A549 (cell line): ENCODE results near the gene PDE1C. TPM values are rescaled to one million over a fixed set of nuclear protein-coding genes. Genes with fewer than 3 reads are reported as not detected.
A peak's percentile ranks its signal among the peaks of the same experiment; 100 is the strongest.

Experiments used
- ATAC-seq, 2 experiments: fragments of 200-7000 bp in 1 of 2; fragments of >200 bp in 1 of 2; cut with Nextera tagmentation in 1 of 2; cut with Tn5 transposase in 1 of 2; 3 replicates each; pipeline versions ENCODE4 v1.8.0 to v1.9.1; 2018 to 2020; ENCODE audit warnings: mild to moderate bottlenecking in 1 of 2, moderate library complexity in 1 of 2
- CTCF ChIA-PET: fragments of 300-600 bp; sonication (Branson Sonifier 250); formaldehyde crosslinking; extraction: SDS; loops from one replicate; lab custom pipeline; 2021; ENCODE audit warnings: antibody characterized with exemption, inconsistent platforms; lab: Yijun Ruan, JAX
- POLR2A ChIA-PET: fragments of 350-600 bp; formaldehyde crosslinking; extraction: SDS; loops from one replicate; lab custom pipeline; 2021; ENCODE audit warnings: antibody characterized with exemption, inconsistent platforms; lab: Yijun Ruan, JAX
- DNase-seq, 2 experiments: peaks; one replicate each; pipeline versions ENCODE4 v3.0.0 to v3.0.0-alpha.2; 2011 to 2016; ENCODE audit warnings: low read depth in 1 of 2, low spot score in 1 of 2
- FAIRE-seq: peaks from 2 replicates; lab custom pipeline; 2011; peaks lifted over from hg19 to GRCh38; lab: Jason Lieb, UNC
- H3K27ac ChIP-seq, 2 experiments: fragments of >200 bp; sonication (Bioruptor Twin); formaldehyde crosslinking; 3 replicates each; pipeline ENCODE4 v1.5.1; 2016 to 2017
- H3K4me1 ChIP-seq: fragments of >200 bp; sonication (Bioruptor Twin); formaldehyde crosslinking; 3 replicates; pipeline ENCODE4 v1.6.1; 2016
- H3K4me2 ChIP-seq: fragments of >200 bp; sonication (Bioruptor Twin); formaldehyde crosslinking; 3 replicates; pipeline ENCODE4 v1.6.1; 2016
- H3K4me3 ChIP-seq: fragments of >200 bp; sonication (Bioruptor Twin); formaldehyde crosslinking; 3 replicates; pipeline ENCODE4 v1.5.1; 2016
- H3K9me3 ChIP-seq: fragments of >200 bp; sonication (Bioruptor Twin); formaldehyde crosslinking; 3 replicates; pipeline ENCODE4 v1.6.1; 2016
- CBX8 ChIP-seq: fragments of 200-600 bp; sonication (generic); IDR thresholded peaks from 2 replicates; pipeline ENCODE4 v1.6.1; 2016
- CHD2 ChIP-seq: fragments of 150-350 bp; IDR thresholded peaks from 2 replicates; pipeline ENCODE4 v1.6.1; 2014; ENCODE audit warnings: low read length; ENCODE audit not compliant: partially characterized antibody
- E2F6 ChIP-seq: IDR thresholded peaks from 2 replicates; pipeline ENCODE4 v1.6.1; 2012; ENCODE audit warnings: low read depth, borderline replicate concordance
- GATA3 ChIP-seq: IDR thresholded peaks from 2 replicates; pipeline ENCODE4 v1.6.1; 2012; ENCODE audit warnings: borderline replicate concordance
- HDAC2 ChIP-seq: fragments of 200-600 bp; sonication (generic); IDR thresholded peaks from 2 replicates; pipeline ENCODE4 v1.6.1; 2016
- HOXB13 ChIP-seq: fragments of 250-450 bp; sonication (Bioruptor Pico); IDR thresholded peaks from 2 replicates; pipeline ENCODE4 v1.5.0; 2020; ENCODE audit warnings: low read depth, mild to moderate bottlenecking, moderate library complexity
- HOXB5 ChIP-seq: fragments of 250-450 bp; sonication (Bioruptor Pico); IDR thresholded peaks from 2 replicates; pipeline ENCODE4 v1.5.0; 2020; ENCODE audit warnings: mild to moderate bottlenecking, moderate library complexity
- JUNB ChIP-seq: fragments of >200 bp; sonication (Bioruptor Twin); formaldehyde crosslinking; IDR thresholded peaks from 2 replicates; pipeline ENCODE4 v1.6.1; 2016
- MAFK ChIP-seq: fragments of 450-650 bp; IDR thresholded peaks from 2 replicates; pipeline ENCODE4 v1.6.1; 2014; ENCODE audit not compliant: partially characterized antibody
- NPAS2 ChIP-seq: fragments of 250-450 bp; sonication (Bioruptor Pico); IDR thresholded peaks from 2 replicates; pipeline ENCODE4 v1.8.0; 2022; ENCODE audit warnings: mild to moderate bottlenecking, moderate library complexity, borderline replicate concordance
- RAD21 ChIP-seq, 2 experiments: fragments of >200 bp in 1 of 2; sonication (Bioruptor Twin) in 1 of 2; formaldehyde crosslinking in 1 of 2; IDR thresholded peaks in 1 of 2; conservative IDR thresholded peaks in 1 of 2; 2 replicates in 1 of 2; 3 replicates in 1 of 2; pipeline ENCODE4 v1.6.1; 2012 to 2018; ENCODE audit warnings: inconsistent platforms in 1 of 2
- RARB ChIP-seq: fragments of 250-450 bp; sonication (Bioruptor Pico); IDR thresholded peaks from 2 replicates; pipeline ENCODE4 v1.8.0; 2021; ENCODE audit warnings: mild to moderate bottlenecking, moderate library complexity
- TP53 ChIP-seq: fragments of 250-450 bp; sonication (Bioruptor Pico); IDR thresholded peaks from 2 replicates; pipeline ENCODE4 v1.5.0; 2021; ENCODE audit warnings: mild to moderate bottlenecking, moderate library complexity
- ZSCAN20 ChIP-seq: fragments of 250-450 bp; sonication (Bioruptor Pico); IDR thresholded peaks from 2 replicates; pipeline ENCODE4 v1.8.0; 2022; ENCODE audit warnings: mild to moderate bottlenecking, moderate library complexity
- WGBS: methylation state at CpG from one replicate; pipeline ENCODE4 v1.1.6; 2017; ENCODE audit errors: missing lambda C conversion rate; 5-methylcytosine and 5-hydroxymethylcytosine counted together
- polyA plus RNA-seq, 4 experiments: library from polyadenylated mRNA; depleted of rRNA in 3 of 4; stranded (reverse); fragments of >200 nt; fragmentation: RNase III in 1 of 4; extraction: RNeasy Plus Mini Kit Qiagen cat#74134 plus additional on column Dnase treatment in 1 of 4; gene quantifications; 2 replicates in 3 of 4; 3 replicates in 1 of 4; pipeline ENCODE4 v1.2.3, GENCODE V29; 2011 to 2017
- TF ChIP-seq, protein P1 (sequence below): fragments of 200-600 bp; sonication (generic); IDR thresholded peaks from 2 replicates; pipeline ENCODE4 v1.6.1; 2016; ENCODE audit warnings: antibody characterized with exemption, mild to moderate bottlenecking, moderate library complexity

PDE1C gene
- polyA plus RNA-seq, 2 of the 4 experiments (the other 2 are of a cell fraction) = 8.0 to 11.0 TPM

GRCh38 chr7:31893365-31893764 is 176.8 kb downstream of the PDE1C start:
- no peaks in the 10 kb centered on the region for H3K9me3 ChIP-seq
- WGBS = 82% methylated on average over 3 of the region's 3 CpGs
- ChIA-PET POLR2A (no interaction called here), CTCF (interaction anchor here (0.6 to 1.8 kb wide), 4 partner anchors 9 to 311 kb away, joined by 3 to 8 read pairs (median 4); partner anchors contain the start of gene PDE1C)
- TF ChIP-seq CBX8 (no peak), GATA3 (no peak), JUNB (no peak), HOXB13 (CRISPR knock-in tag) (no peak), CHD2 (no peak), ZSCAN20 (CRISPR knock-in tag) (no peak), RARB (CRISPR knock-in tag) (no peak), NPAS2 (no peak), RAD21 (conservative IDR thresholded peaks at IDR 0.05 in 1 of 2, IDR thresholded peaks at IDR 0.05 in 1 of 2) (no peak), HOXB5 (CRISPR knock-in tag) (no peak), E2F6 (no peak), TP53 (no peak)
- TF ChIP-seq, protein P1, sequence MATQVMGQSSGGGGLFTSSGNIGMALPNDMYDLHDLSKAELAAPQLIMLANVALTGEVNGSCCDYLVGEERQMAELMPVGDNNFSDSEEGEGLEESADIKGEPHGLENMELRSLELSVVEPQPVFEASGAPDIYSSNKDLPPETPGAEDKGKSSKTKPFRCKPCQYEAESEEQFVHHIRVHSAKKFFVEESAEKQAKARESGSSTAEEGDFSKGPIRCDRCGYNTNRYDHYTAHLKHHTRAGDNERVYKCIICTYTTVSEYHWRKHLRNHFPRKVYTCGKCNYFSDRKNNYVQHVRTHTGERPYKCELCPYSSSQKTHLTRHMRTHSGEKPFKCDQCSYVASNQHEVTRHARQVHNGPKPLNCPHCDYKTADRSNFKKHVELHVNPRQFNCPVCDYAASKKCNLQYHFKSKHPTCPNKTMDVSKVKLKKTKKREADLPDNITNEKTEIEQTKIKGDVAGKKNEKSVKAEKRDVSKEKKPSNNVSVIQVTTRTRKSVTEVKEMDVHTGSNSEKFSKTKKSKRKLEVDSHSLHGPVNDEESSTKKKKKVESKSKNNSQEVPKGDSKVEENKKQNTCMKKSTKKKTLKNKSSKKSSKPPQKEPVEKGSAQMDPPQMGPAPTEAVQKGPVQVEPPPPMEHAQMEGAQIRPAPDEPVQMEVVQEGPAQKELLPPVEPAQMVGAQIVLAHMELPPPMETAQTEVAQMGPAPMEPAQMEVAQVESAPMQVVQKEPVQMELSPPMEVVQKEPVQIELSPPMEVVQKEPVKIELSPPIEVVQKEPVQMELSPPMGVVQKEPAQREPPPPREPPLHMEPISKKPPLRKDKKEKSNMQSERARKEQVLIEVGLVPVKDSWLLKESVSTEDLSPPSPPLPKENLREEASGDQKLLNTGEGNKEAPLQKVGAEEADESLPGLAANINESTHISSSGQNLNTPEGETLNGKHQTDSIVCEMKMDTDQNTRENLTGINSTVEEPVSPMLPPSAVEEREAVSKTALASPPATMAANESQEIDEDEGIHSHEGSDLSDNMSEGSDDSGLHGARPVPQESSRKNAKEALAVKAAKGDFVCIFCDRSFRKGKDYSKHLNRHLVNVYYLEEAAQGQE = no peak
- no peak for FAIRE-seq
- H3K4me3 ChIP-seq = no peak overlapping the region
- DNase-seq = no peak
- H3K27ac ChIP-seq = peak overlapping the region in 1 of 2 experiments; percentile 51; a peak in 2 of 6 replicates
- no peak for ATAC-seq
- no peak overlapping the region for H3K4me2 ChIP-seq
- peaks cover 40% of the 10 kb centered on the region for H3K4me1 ChIP-seq

DNA sequence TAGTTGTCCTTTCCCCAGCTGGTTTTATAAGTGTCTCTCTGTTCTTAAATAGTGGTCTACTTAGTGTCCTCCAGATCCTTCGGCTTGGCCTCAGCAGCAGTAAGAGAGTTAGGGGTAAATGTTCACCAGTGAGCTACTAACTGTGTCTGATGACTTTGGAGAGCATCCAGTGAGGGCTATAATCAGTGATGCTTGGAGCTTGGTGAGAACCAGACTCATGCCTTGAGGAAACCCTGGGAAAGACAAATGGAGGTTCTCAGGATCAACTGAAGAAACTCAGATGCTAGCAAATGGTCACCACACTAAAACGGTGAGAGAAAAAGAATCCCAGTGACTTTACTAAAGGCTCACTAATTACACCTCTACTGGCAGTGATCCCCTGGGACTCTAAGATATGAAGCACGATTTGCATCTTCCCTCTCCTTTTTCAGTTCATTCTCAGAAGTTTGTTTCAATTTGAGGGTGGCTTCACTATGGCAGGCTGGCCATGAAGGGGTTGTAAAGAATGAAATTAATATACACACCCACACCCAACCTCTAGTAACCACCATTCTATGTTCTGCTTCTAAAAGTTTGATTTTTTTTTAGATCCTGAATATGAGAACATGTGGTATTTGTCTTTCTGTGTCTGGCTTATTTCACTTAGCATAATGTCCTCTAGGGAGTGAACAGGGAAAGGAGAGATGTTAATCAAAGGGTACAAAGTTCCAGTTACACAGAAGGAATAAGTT is 177.9 kb downstream of the PDE1C start:
- TF ChIP-seq, protein P1 = no peak
- TF ChIP-seq HDAC2 (no peak), MAFK (no peak), JUNB (no peak)
- peaks cover 32% of the 10 kb centered on the region for H3K4me1 ChIP-seq
- H3K4me3 ChIP-seq = no peak overlapping the region
- H3K4me2 ChIP-seq = no peak overlapping the region
- H3K27ac ChIP-seq = peak overlapping the region in 1 of 2 experiments; percentile 20; a peak in 1 of 6 replicates
- ATAC-seq = no peak
- ChIA-PET POLR2A (no interaction called here), CTCF (interaction anchor here (1.8 kb wide), 1 partner anchor 8 kb away, joined by 8 read pairs; no protein-coding TSS in a partner anchor)
- no peak for FAIRE-seq
- no peaks in the 10 kb centered on the region for H3K9me3 ChIP-seq
- no peak for DNase-seq
- 86% methylated on average over 3 of the region's 3 CpGs for WGBS
